Stimulated activated CD4-positive, alpha-beta T cell treated with anti-CD3 and anti-CD28 coated beads, Interleukin-4, amount 100 ng/mL, for 24 hours (primary cell): ENCODE data around the gene POU3F4.

Experiments used
- DNase-seq: peaks from one replicate; pipeline ENCODE4 v3.0.0-alpha.2; 2020

The POU3F4 gene

DNA sequence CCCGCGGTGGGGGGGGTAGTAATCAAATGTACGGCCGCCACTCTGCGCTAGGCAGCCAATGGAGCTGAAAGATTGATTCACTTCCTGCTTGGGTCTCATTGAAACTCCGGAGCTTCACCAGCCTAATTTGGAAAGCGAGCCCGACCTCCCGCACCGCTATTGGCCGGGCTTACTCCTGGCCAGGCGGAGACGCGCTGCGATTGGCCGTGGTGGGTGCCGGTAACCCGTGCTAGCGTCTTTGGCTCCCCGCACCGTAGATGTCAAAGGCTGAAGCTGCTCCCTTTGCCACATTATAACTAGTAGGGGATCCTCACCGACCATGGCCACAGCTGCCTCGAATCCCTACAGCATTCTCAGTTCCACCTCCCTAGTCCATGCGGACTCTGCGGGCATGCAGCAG is at the start of gene POU3F4:
TSS of gene POU3F4 (plus strand) at position 285 of the 400 bp plus-strand sequence. CDS start at position 320, 35 bp downstream.
- DNase-seq: no peak

DNA sequence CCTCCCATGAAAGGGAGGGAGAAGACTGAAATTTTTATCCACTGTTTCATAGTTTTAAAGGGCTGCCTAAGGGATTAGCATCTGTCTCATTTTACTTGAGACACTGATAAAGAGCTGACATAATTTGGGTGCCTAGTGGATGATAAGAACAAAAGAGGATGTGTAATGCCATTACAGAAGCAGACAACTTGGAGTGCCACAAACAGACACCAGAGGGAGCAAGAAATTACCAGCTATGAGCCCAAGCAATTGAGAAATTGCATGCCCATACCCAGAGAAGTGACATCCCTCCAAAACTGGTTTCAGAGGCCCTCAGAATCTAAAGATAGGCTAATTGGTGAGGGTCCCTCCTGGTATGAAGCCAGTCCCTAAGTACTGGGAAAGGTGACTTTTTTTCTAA is 38.5 kb upstream of the POU3F4 start:
- no peak for DNase-seq

- DNase-seq: no peak
Observed at GRCh38 chrX:83495898-83496297, 12.2 kb upstream of the POU3F4 start.

- no peak for DNase-seq
Observed at GRCh38 chrX:83501003-83501402, 7.1 kb upstream of the POU3F4 start.

- DNase-seq: no peak
Observed at GRCh38 chrX:83501530-83501929, 6.6 kb upstream of the POU3F4 start.

GRCh38 chrX:83504721-83505479 is 3.2 kb upstream of the POU3F4 start:
- DNase-seq: no peak

GRCh38 chrX:83508526-83509253 is 600 bp downstream of the POU3F4 start:
- DNase-seq: no peak

- DNase-seq: no peak
Observed at GRCh38 chrX:83509254-83509801, 1.2 kb downstream of the POU3F4 start.

- no peak for DNase-seq
Observed at GRCh38 chrX:83510510-83511062, 2.5 kb downstream of the POU3F4 start.

DNA sequence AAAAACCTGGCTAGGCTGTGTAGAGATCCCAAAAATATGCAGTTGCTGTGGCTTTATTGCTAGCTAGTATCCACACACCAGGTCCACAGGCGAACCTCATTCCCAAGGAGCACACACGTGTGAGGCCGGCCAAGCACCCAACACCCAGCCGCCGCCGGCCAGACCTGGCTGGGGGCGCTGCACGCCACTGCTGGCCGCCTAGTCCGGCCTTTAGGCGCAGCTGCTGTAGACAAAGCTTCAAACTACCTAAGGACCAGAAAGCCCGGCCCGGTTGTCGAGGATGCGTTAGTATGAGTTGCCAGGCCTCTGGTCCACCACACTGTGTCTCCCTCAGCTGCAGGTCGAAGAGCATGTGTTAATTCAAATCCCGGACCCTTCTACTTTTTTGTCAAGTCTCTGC is 3.1 kb downstream of the POU3F4 start:
- DNase-seq: no peak

GRCh38 chrX:83512111-83512510 is 4.0 kb downstream of the POU3F4 start:
- no peak for DNase-seq

DNA sequence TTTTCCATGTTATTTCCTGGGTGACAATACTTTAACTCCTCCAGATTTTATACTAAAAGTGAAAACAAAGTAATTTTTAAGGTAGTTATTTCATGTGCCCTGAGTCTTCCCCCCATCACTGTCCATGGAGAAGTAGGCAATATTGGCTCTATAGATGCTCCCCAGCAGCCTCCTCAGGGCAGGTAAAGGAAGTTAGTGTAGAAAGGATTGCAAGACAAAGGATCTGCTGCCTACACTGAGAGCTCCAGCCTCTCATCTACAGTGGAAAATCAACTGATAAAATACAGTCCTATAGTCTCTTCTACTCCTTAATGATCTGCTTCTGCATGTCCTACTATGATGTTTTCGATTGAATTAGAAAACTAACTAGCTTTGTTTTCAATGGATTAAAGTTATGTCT is 8.5 kb downstream of the POU3F4 start:
- no peak for DNase-seq

DNA sequence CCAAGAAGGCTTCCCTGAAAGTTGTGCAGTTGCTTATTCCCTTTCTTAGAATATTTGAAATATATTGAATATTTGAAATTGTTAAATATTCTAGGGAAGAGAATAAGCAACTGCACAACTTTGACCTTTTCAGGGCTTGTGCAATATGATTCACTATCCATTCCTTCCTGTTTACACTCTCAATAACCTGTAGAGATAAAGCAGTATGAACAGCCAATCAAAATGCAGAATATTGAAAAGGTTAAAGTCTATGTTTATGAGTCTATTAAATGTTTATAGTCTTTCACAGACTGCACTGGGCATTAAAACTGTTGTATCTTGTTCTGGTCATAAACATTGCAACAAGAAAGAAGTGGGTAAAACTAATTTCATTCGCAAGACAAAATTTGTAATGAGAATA is 13.8 kb downstream of the POU3F4 start:
- no peak for DNase-seq

DNA sequence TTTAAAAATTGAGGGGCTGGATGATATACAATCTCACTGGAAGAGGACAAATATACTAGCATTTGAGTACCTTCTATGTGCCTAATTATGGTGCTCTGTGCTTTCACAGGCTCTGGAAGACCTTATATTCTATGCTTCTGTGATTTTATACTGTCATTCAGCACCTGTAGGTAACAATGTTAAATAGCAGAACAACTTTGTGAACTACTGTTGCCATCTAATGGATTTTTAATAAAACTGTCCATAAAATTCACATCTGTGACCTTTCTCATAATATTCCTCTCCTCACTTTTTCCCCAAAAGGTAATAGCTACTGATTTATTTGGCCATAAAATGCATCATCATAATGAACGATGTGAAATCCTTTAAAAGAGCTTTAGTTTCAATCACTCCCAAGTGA is 21.9 kb downstream of the POU3F4 start:
- no peak for DNase-seq

DNA sequence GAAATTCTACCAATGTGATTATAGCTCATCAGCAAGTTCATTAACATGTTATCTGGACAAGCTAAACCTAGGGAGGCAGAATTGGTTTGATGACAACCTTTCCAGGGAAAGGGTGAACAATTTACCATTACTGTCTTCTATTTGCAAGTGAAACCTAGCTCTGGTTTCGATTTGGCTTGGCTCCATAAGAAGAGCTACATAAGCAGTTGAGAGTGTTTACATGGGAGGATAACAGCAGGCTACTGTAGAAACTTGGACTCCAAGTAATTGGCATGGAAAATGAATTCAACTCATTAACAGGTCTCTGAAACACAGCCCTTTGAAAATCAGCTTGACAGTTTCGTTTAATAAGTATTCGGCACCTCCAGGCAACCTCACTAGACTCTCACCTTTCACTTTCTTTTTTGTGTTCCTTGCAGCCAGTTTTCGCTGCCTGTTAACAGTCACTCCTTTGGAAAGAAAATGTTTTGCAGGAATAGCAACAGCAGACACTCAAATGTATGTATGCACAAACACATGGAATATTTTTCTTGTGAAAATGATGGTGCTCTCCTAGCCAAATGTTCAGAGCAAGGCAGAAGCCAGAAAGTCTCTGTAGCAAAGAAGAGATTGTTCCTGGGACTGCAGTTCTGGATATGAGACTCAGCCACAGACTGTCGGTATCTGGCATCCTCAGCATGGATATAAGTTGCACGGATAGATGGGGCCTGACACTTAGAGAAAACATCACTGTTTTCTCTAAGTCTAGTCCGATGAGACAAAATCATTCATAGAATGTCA is 27.5 kb downstream of the POU3F4 start:
- DNase-seq: no peak
